ENCODE data around the gene SENP3.

The SENP3 gene

DNA sequence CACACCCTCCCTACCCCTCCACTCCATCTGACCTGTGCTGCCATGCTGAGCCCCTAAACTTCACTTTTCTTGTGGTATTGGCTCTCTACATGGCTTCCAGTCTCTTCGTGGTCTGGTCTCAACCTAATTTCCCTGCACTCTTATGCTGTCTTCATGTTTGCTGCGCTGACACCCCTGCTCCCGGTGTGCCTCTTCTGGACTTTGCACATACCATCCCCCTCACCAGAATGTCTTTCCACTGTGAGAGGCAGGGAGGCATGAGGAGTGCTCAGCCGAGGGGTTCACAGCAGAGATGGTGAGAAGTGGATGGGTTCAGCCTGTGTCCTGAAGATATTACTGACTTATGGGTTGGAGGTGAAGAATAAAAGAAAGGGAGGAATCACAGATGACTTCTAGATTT, 10.3 kb upstream of the SENP3 start:
- no peaks in the 10 kb centered on the region for H3K9me3 Mint-ChIP-seq
- DNase-seq = no peak
- no peak overlapping the region for H3K4me3 Mint-ChIP-seq

DNA sequence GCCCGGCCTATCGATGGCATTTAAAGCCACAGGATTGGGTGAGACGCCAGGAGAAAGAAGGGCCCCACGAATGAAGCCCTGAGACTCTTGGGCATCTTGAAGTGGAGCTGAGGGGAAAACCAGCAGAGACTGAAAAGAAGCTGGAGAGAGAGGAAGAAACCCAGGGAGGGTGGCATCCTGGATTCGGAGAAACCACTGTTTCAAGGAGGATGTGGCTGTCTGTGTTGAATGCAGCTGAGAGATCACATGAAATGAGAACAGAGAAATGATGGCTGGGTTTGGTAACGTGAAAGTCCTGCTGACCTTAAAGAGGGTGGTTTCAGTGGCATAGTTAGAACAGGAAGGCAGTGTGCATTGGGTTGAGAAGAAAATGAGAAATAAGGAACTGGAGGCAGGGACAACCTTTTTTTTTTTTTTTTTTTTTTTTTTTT, 9.1 kb upstream of the SENP3 start:
- Mint-ChIP-seq H3K27ac (no peak overlapping the region), H3K4me3 (no peak overlapping the region), H3K9me3 (no peaks in the 10 kb centered on the region), H3K27me3 (ENCODE audit: low read depth, poor library complexity) (peaks cover 34% of the 10 kb centered on the region), H3K4me1 (peaks cover 42% of the 10 kb centered on the region), H3K36me3 (ENCODE audit: low read depth) (no peaks in the 10 kb centered on the region)
- DNase-seq = no peak
- TF ChIP-seq CTCF (IDR thresholded peaks at IDR 0.05) = no peak

More for the DNA sequence above, 10.3 kb upstream of the SENP3 start:
- no peak for TF ChIP-seq CTCF (IDR thresholded peaks at IDR 0.05)
- Mint-ChIP-seq H3K27me3 (ENCODE audit: low read depth, poor library complexity) (peaks cover 40% of the 10 kb centered on the region), H3K27ac (no peak overlapping the region), H3K4me1 (peaks cover 38% of the 10 kb centered on the region), H3K36me3 (ENCODE audit: low read depth) (no peaks in the 10 kb centered on the region)

- no peak for DNase-seq
- no peak overlapping the region for H3K27ac Mint-ChIP-seq
- peaks cover 30% of the 10 kb centered on the region for H3K27me3 Mint-ChIP-seq (ENCODE audit: low read depth, poor library complexity)
- peaks cover 46% of the 10 kb centered on the region for H3K4me1 Mint-ChIP-seq
- no peaks in the 10 kb centered on the region for H3K36me3 Mint-ChIP-seq (ENCODE audit: low read depth)
- TF ChIP-seq CTCF (IDR thresholded peaks at IDR 0.05) = no peak
- H3K4me3 Mint-ChIP-seq = no peak overlapping the region
- H3K9me3 Mint-ChIP-seq = no peaks in the 10 kb centered on the region
Measured at GRCh38 chr17:7553356-7553755, 8.4 kb upstream of the SENP3 start.

DNA sequence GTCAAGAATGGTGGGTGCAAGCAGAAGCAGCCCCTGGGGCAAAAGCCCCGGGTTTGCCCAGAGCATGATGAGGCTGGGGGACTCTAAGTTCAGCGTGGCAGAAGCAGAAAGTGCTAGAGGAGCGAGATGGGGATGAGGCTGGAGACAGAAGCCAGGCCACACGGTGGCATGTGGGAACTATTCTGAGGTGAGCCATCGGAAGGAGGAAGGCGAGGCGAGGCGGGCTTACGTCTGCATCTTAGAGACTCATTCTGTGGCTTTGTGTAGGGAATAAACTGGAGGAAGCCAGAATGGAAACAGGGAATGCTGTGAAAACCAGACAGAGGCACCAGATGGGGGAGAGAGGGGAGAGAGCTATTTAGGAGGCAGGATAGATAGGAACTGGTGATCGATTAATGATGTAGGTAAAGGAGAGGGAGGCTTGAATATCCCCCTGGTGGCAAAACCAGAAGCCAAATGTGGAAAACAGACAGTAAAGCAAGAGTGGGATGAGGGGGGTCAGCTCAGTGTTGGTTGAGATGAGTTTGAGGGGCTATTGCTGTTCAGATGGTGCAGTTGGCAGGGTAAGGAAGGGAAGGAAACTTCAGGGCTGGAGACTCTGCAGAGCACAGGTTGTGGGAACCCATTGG, 6.3 kb upstream of the SENP3 start:
- Mint-ChIP-seq H3K27me3 (ENCODE audit: low read depth, poor library complexity) (peaks cover 37% of the 10 kb centered on the region), H3K27ac (no peak overlapping the region), H3K4me3 (no peak overlapping the region), H3K36me3 (ENCODE audit: low read depth) (no peaks in the 10 kb centered on the region), H3K9me3 (no peaks in the 10 kb centered on the region), H3K4me1 (peaks cover 53% of the 10 kb centered on the region)
- no peak for DNase-seq
- no peak for TF ChIP-seq CTCF (IDR thresholded peaks at IDR 0.05)

GRCh38 chr17:7556627-7557026, 5.1 kb upstream of the SENP3 start:
- peaks cover 37% of the 10 kb centered on the region for H3K27me3 Mint-ChIP-seq (ENCODE audit: low read depth, poor library complexity)
- DNase-seq = no peak
- no peaks in the 10 kb centered on the region for H3K9me3 Mint-ChIP-seq
- no peak overlapping the region for H3K4me3 Mint-ChIP-seq
- H3K36me3 Mint-ChIP-seq (ENCODE audit: low read depth) = no peaks in the 10 kb centered on the region
- TF ChIP-seq CTCF (IDR thresholded peaks at IDR 0.05) = no peak
- no peak overlapping the region for H3K27ac Mint-ChIP-seq
- peaks cover 52% of the 10 kb centered on the region for H3K4me1 Mint-ChIP-seq

GRCh38 chr17:7557147-7557764, 4.5 kb upstream of the SENP3 start:
- Mint-ChIP-seq H3K4me3 (no peak overlapping the region), H3K36me3 (ENCODE audit: low read depth) (no peaks in the 10 kb centered on the region), H3K27me3 (ENCODE audit: low read depth, poor library complexity) (peaks cover 37% of the 10 kb centered on the region), H3K9me3 (no peaks in the 10 kb centered on the region), H3K27ac (no peak overlapping the region), H3K4me1 (peaks cover 52% of the 10 kb centered on the region)
- DNase-seq = no peak
- no peak for TF ChIP-seq CTCF (IDR thresholded peaks at IDR 0.05)
